Endodermal cell (in vitro differentiated cells): ENCODE results near the gene IL18BP. TPM values are rescaled to one million over a fixed set of nuclear protein-coding genes. Genes with fewer than 3 reads are reported as not detected.

ENCODE experiments used
- DNase-seq: peaks from one replicate; pipeline ENCODE4 v3.0.0-alpha.2; 2017
- H3K27ac ChIP-seq: 2 replicates; pipeline ENCODE4 v1.5.1; 2013; ENCODE audit warnings: mild to moderate bottlenecking, low read depth, low read length, moderate library complexity
- H3K27me3 ChIP-seq: 2 replicates; pipeline ENCODE4 v1.6.1; 2013; ENCODE audit warnings: mild to moderate bottlenecking, low read length, moderate library complexity; ENCODE audit not compliant: insufficient read depth, control insufficient read depth, poor library complexity, severe bottlenecking
- H3K36me3 ChIP-seq: 2 replicates; pipeline ENCODE4 v1.7.0; 2013; ENCODE audit warnings: mild to moderate bottlenecking, low read length, moderate library complexity; ENCODE audit not compliant: control insufficient read depth, insufficient read depth
- H3K4me1 ChIP-seq: one replicate; pipeline ENCODE4 v1.7.0; 2013; ENCODE audit warnings: low read length; ENCODE audit not compliant: control insufficient read depth, insufficient read depth
- H3K4me3 ChIP-seq: 2 replicates; pipeline ENCODE4 v1.5.1; 2013; ENCODE audit warnings: mild to moderate bottlenecking, low read length, moderate library complexity
- H3K9ac ChIP-seq: 2 replicates; pipeline ENCODE4 v1.6.1; 2013; ENCODE audit warnings: mild to moderate bottlenecking, low read length, moderate library complexity; ENCODE audit not compliant: poor library complexity, severe bottlenecking; ENCODE audit errors: extremely low read depth
- H3K9me3 ChIP-seq: 2 replicates; pipeline ENCODE4 v1.6.1; 2013; ENCODE audit warnings: mild to moderate bottlenecking, low read length, moderate library complexity; ENCODE audit not compliant: control insufficient read depth
- H3K27ac Mint-ChIP-seq: 2 replicates; pipeline ENCODE4 v1.8.0; 2020; ENCODE audit warnings: mixed read lengths
- H3K27me3 Mint-ChIP-seq: 2 replicates; pipeline ENCODE4 v1.8.0; 2021; ENCODE audit warnings: mild to moderate bottlenecking, mixed read lengths; ENCODE audit not compliant: insufficient read depth
- H3K36me3 Mint-ChIP-seq: 2 replicates; pipeline ENCODE4 v1.8.0; 2020; ENCODE audit warnings: low read depth, mixed read lengths
- H3K4me1 Mint-ChIP-seq: 2 replicates; pipeline ENCODE4 v1.8.0; 2020; ENCODE audit warnings: mixed read lengths
- H3K4me3 Mint-ChIP-seq: 2 replicates; pipeline ENCODE4 v1.8.0; 2020; ENCODE audit warnings: mild to moderate bottlenecking, moderate library complexity, mixed read lengths
- H3K9me3 Mint-ChIP-seq: 2 replicates; pipeline ENCODE4 v1.8.0; 2020; ENCODE audit warnings: mild to moderate bottlenecking, mixed read lengths
- CTCF ChIP-seq: fragments of 200-600 bp; sonication (generic); conservative IDR thresholded peaks from 2 replicates; pipeline ENCODE4 v1.5.0; 2021; ENCODE audit warnings: antibody characterized with exemption, mild to moderate bottlenecking
- WGBS, 2 experiments: methylation state at CpG; one replicate each; pipeline versions ENCODE4 v1.1.5 to v1.1.7; 2013; ENCODE audit warnings: missing lambda C conversion rate in 2 of 2, mixed read lengths in 1 of 2; ENCODE audit not compliant: insufficient coverage in 1 of 2, insufficient read length in 1 of 2; 5-methylcytosine and 5-hydroxymethylcytosine counted together
- total RNA-seq, 2 donors: library from RNA; stranded (reverse); fragmentation: NEBNext Ultra II Directional in 1 of 2; extraction: Animal tissue kit (Norgen Biotek cat#: 25700) in 1 of 2; gene quantifications; 2 replicates in 1 of 2; 3 replicates in 1 of 2; pipeline ENCODE4 v1.2.1, GENCODE V29; 2021

The IL18BP gene
- total RNA-seq, 2 donors from 2014 or later, result 10.8 to 13.0 TPM

GRCh38 chr11:71955898-71956456 is 42.7 kb upstream of the IL18BP start:
- DNase-seq, result no peak
- H3K9me3 ChIP-seq, result peaks cover 4% of the 10 kb centered on the region
- H3K9me3 Mint-ChIP-seq, result no peaks in the 10 kb centered on the region
- no peaks in the 10 kb centered on the region for H3K4me1 ChIP-seq
- H3K27ac ChIP-seq, result no peak overlapping the region
- TF ChIP-seq CTCF, result no peak
- no peak overlapping the region for H3K4me3 ChIP-seq
- H3K27me3 ChIP-seq, result no peaks in the 10 kb centered on the region
- no peaks in the 10 kb centered on the region for H3K27me3 Mint-ChIP-seq
- 67 to 100% methylated on average over 2 to 3 of the region's 3 CpGs for WGBS, 2 experiments
- peaks cover 9% of the 10 kb centered on the region for H3K36me3 ChIP-seq
- H3K4me1 Mint-ChIP-seq, result peaks cover 10% of the 10 kb centered on the region
- no peak overlapping the region for H3K9ac ChIP-seq
- H3K27ac Mint-ChIP-seq, result no peak overlapping the region
- peaks cover 15% of the 10 kb centered on the region for H3K36me3 Mint-ChIP-seq
- H3K4me3 Mint-ChIP-seq, result no peak overlapping the region

GRCh38 chr11:71962428-71963038 is 36.2 kb upstream of the IL18BP start:
- H3K36me3 ChIP-seq, result peaks cover 58% of the 10 kb centered on the region

GRCh38 chr11:71963468-71963867 is 35.2 kb upstream of the IL18BP start:
- no peak overlapping the region for H3K9ac ChIP-seq
- no peak overlapping the region for H3K27ac ChIP-seq
- no peaks in the 10 kb centered on the region for H3K4me1 ChIP-seq
- Mint-ChIP-seq H3K4me1 (no peaks in the 10 kb centered on the region), H3K9me3 (peaks cover 2% of the 10 kb centered on the region), H3K4me3 (no peak overlapping the region), H3K27me3 (no peaks in the 10 kb centered on the region), H3K36me3 (peaks cover 52% of the 10 kb centered on the region), H3K27ac (no peak overlapping the region)
- H3K4me3 ChIP-seq, result no peak overlapping the region
- no peaks in the 10 kb centered on the region for H3K27me3 ChIP-seq
- H3K36me3 ChIP-seq, result peaks cover 63% of the 10 kb centered on the region
- 91 to 97% methylated on average over 4 to 8 of the region's 8 CpGs for WGBS, 2 experiments
- no peak for TF ChIP-seq CTCF
- no peak for DNase-seq
- H3K9me3 ChIP-seq, result peaks cover 11% of the 10 kb centered on the region

More at GRCh38 chr11:71962428-71963038, 36.2 kb upstream of the IL18BP start:
- H3K4me3 Mint-ChIP-seq, result no peak overlapping the region
- H3K4me1 Mint-ChIP-seq, result no peaks in the 10 kb centered on the region
- H3K4me3 ChIP-seq, result no peak overlapping the region
- no peak for DNase-seq
- no peaks in the 10 kb centered on the region for H3K27me3 Mint-ChIP-seq
- WGBS, 2 experiments, result 100% methylated on average over 2 of the region's 2 CpGs; no CpG with 5 or more reads in 1 of the 2 experiments
- no peak overlapping the region for H3K9ac ChIP-seq
- TF ChIP-seq CTCF, result no peak
- peaks cover 48% of the 10 kb centered on the region for H3K36me3 Mint-ChIP-seq
- no peaks in the 10 kb centered on the region for H3K27me3 ChIP-seq
- H3K4me1 ChIP-seq, result no peaks in the 10 kb centered on the region
- H3K27ac ChIP-seq, result no peak overlapping the region
- H3K9me3 Mint-ChIP-seq, result peaks cover 2% of the 10 kb centered on the region
- H3K9me3 ChIP-seq, result peaks cover 11% of the 10 kb centered on the region
- H3K27ac Mint-ChIP-seq, result no peak overlapping the region
